Calu3 (cell line): Measurements from ENCODE around the gene DIP2A. TPM values are rescaled to one million over a fixed set of nuclear protein-coding genes. Genes with fewer than 3 reads are reported as not detected.

Experiments
- BruUV-seq: library from RNA; stranded (reverse); fragments of 400-500 nt; replicated peaks from 2 replicates; lab custom pipeline; 2021; lab: Mats Ljungman, UMichigan
- CTCF ChIA-PET: fragments of 300-600 bp; sonication (Branson Sonifier 250); formaldehyde crosslinking; loops from one replicate; lab custom pipeline; 2022; ENCODE audit warnings: antibody characterized with exemption; lab: Charles Lee
- DNase-seq: peaks from one replicate; pipeline ENCODE4 v3.0.0; 2022
- H3K27ac Mint-ChIP-seq: one replicate; pipeline ENCODE4 v1.8.0; 2022; ENCODE audit warnings: mixed read lengths; ENCODE audit not compliant: unreplicated experiment
- H3K27me3 Mint-ChIP-seq: one replicate; pipeline ENCODE4 v1.8.0; 2022; ENCODE audit warnings: mixed read lengths; ENCODE audit not compliant: unreplicated experiment
- H3K36me3 Mint-ChIP-seq: one replicate; pipeline ENCODE4 v1.8.0; 2022; ENCODE audit warnings: mild to moderate bottlenecking, moderate library complexity, mixed read lengths; ENCODE audit not compliant: insufficient read depth, unreplicated experiment
- H3K4me1 Mint-ChIP-seq: one replicate; pipeline ENCODE4 v1.8.0; 2022; ENCODE audit warnings: mild to moderate bottlenecking, low read depth, mixed read lengths; ENCODE audit not compliant: unreplicated experiment
- H3K4me3 Mint-ChIP-seq: one replicate; pipeline ENCODE4 v1.8.0; 2022; ENCODE audit warnings: mild to moderate bottlenecking, low read depth, moderate library complexity, mixed read lengths; ENCODE audit not compliant: unreplicated experiment
- H3K9me3 Mint-ChIP-seq: one replicate; pipeline ENCODE4 v1.8.0; 2022; ENCODE audit warnings: low read depth, mixed read lengths; ENCODE audit not compliant: unreplicated experiment
- CTCF ChIP-seq: fragments of 200-600 bp; IDR thresholded peaks from one replicate; pipeline ENCODE4 v1.8.0; 2022; ENCODE audit warnings: antibody characterized with exemption; ENCODE audit not compliant: unreplicated experiment
- intact Hi-C: fragments of 100-400 bp; cut with micrococcal nuclease; formaldehyde crosslinking; loops from one replicate; pipeline ENCODE4 v1.10.0; 2022; ENCODE audit not compliant: unreplicated experiment
- total RNA-seq: library from RNA; stranded (reverse); gene quantifications from 2 replicates; pipeline ENCODE4 v1.2.3, GENCODE V29; 2022

DIP2A gene
- total RNA-seq, 1 experiment from 2014 or later, result 29.3 TPM

GRCh38 chr21:46564391-46564790, 105.7 kb downstream of the DIP2A start:
- Mint-ChIP-seq H3K36me3 (peaks cover 15% of the 10 kb centered on the region), H3K4me3 (no peak overlapping the region), H3K4me1 (no peaks in the 10 kb centered on the region), H3K27ac (no peak overlapping the region), H3K9me3 (no peaks in the 10 kb centered on the region), H3K27me3 (no peaks in the 10 kb centered on the region)
- TF ChIP-seq CTCF, result no peak
- intact Hi-C loops, result no loop called here
- CTCF ChIA-PET, result no interaction called here
- DNase-seq, result no peak
- no TSS peak for BruUV-seq

- no peak for DNase-seq
- TF ChIP-seq CTCF, result no peak
- CTCF ChIA-PET, result no interaction called here
Measured at GRCh38 chr21:46567348-46567747, 108.7 kb downstream of the DIP2A start.

DNA sequence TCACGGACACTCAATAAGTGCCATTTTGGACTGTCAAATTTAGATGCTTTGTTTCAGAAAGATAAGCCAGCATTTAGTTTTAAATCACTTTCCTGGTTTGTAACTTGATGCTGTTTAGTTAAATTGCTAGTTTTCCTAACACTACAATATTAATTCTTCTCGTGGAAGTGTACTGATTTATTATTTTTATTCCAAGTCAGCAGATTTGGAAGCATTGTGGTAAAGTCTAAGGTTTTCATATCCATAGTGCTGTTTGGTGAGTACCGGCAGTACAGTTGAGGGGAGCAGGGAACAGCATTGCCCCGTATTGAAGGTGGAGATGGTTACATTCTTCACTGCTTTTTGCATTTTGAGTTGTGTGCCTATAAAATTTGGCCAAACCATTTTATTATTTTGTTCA, 109.9 kb downstream of the DIP2A start:
- CTCF ChIA-PET, result no interaction called here
- Mint-ChIP-seq H3K36me3 (no peaks in the 10 kb centered on the region), H3K27me3 (no peaks in the 10 kb centered on the region), H3K9me3 (peaks cover 6% of the 10 kb centered on the region), H3K27ac (no peak overlapping the region), H3K4me3 (no peak overlapping the region), H3K4me1 (no peaks in the 10 kb centered on the region)
- intact Hi-C loops, result no loop called here
- no peak for TF ChIP-seq CTCF
- BruUV-seq, result no TSS peak
- no peak for DNase-seq

More at GRCh38 chr21:46567348-46567747, 108.7 kb downstream of the DIP2A start:
- peaks cover 6% of the 10 kb centered on the region for H3K9me3 Mint-ChIP-seq
- H3K27me3 Mint-ChIP-seq, result no peaks in the 10 kb centered on the region
- H3K4me3 Mint-ChIP-seq, result no peak overlapping the region
- intact Hi-C loops, result no loop called here
- no peak overlapping the region for H3K27ac Mint-ChIP-seq
- peaks cover 7% of the 10 kb centered on the region for H3K36me3 Mint-ChIP-seq
- no peaks in the 10 kb centered on the region for H3K4me1 Mint-ChIP-seq
- BruUV-seq, result no TSS peak

DNA sequence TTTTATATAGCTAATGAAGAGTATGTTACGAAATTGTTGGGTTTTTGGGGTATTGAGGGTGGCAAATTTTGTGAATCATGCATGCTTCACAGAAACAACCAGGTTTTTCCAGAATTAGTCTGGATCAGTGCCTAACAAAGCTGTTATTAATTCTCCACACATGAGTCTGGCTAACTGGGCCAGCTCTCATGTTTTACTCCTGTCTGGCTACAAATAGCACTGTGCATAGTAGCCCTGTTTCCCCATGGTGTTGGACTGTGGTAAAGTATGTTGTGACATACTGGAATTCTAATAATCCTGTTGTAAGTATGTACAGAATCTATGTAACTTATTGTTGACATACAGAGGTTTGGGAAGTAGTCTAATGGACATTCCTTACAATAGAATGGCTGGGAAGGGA, 110.4 kb downstream of the DIP2A start:
- intact Hi-C loops, result no loop called here
- no TSS peak for BruUV-seq
- no peak for DNase-seq
- H3K9me3 Mint-ChIP-seq, result peaks cover 6% of the 10 kb centered on the region
- CTCF ChIA-PET, result interaction anchor here (0.7 kb wide), 1 partner anchor 88 kb away, joined by 3 read pairs; no protein-coding TSS in a partner anchor
- no peaks in the 10 kb centered on the region for H3K36me3 Mint-ChIP-seq
- H3K4me3 Mint-ChIP-seq, result no peak overlapping the region
- no peak overlapping the region for H3K27ac Mint-ChIP-seq
- no peaks in the 10 kb centered on the region for H3K27me3 Mint-ChIP-seq
- no peaks in the 10 kb centered on the region for H3K4me1 Mint-ChIP-seq
- no peak for TF ChIP-seq CTCF
